PC-3 (cell line): ENCODE measurements around the gene EPHB3. TPM values are rescaled to one million over a fixed set of nuclear protein-coding genes. Genes with fewer than 3 reads are reported as not detected.

ENCODE experiments used
- ATAC-seq: fragments of 200-7000 bp; cut with Tn5 transposase; 2 replicates; pipeline ENCODE4 v1.9.1; 2020; ENCODE audit warnings: mild to moderate bottlenecking, moderate library complexity
- BruUV-seq: library from RNA; stranded (reverse); fragments of 400-500 nt; replicated peaks from 2 replicates; lab custom pipeline; 2021; lab: Mats Ljungman, UMichigan
- CTCF ChIA-PET: fragments of 300-600 bp; sonication (Branson Sonifier 250); formaldehyde crosslinking; loops from one replicate; lab custom pipeline; 2022; ENCODE audit warnings: antibody characterized with exemption; lab: Charles Lee
- POLR2A ChIA-PET: fragments of 300-600 bp; sonication (Branson Sonifier 250); formaldehyde crosslinking; loops from one replicate; lab custom pipeline; 2022; ENCODE audit warnings: antibody characterized with exemption; ENCODE audit not compliant: unreplicated experiment; lab: Charles Lee
- DNase-seq: peaks from one replicate; pipeline ENCODE4 v3.0.0-alpha.2; 2015
- H2AFZ ChIP-seq: fragments of 300-600 bp; sonication (generic); 2 replicates; pipeline ENCODE4 v1.6.0; 2016; ENCODE audit warnings: antibody characterized with exemption, low read length
- H3F3A ChIP-seq: fragments of 300-600 bp; sonication (generic); one replicate; pipeline ENCODE4 v1.6.0; 2017; ENCODE audit warnings: antibody characterized with exemption, low read length, control low read depth, mild to moderate bottlenecking; ENCODE audit not compliant: unreplicated experiment
- H3K27ac ChIP-seq: fragments of 300-600 bp; sonication (generic); 2 replicates; pipeline ENCODE4 v1.5.1; 2016; ENCODE audit warnings: mild to moderate bottlenecking, low read length
- H3K27me3 ChIP-seq: fragments of 300-600 bp; sonication (generic); 2 replicates; pipeline ENCODE4 v1.6.1; 2016; ENCODE audit warnings: low read length, mixed read lengths
- H3K36me3 ChIP-seq: fragments of 300-600 bp; sonication (generic); 2 replicates; pipeline ENCODE4 v1.6.1; 2016; ENCODE audit warnings: low read depth, mixed run types, low read length, mixed read lengths
- H3K4me1 ChIP-seq: fragments of 300-600 bp; sonication (generic); 2 replicates; pipeline ENCODE4 v1.5.1; 2016; ENCODE audit warnings: low read length; ENCODE audit not compliant: insufficient read depth
- H3K4me2 ChIP-seq: fragments of 300-600 bp; sonication (generic); 2 replicates; pipeline ENCODE4 v1.6.0; 2016; ENCODE audit warnings: low read length
- H3K4me3 ChIP-seq: fragments of 300-600 bp; sonication (generic); 2 replicates; pipeline ENCODE4 v1.5.1; 2016; ENCODE audit warnings: mild to moderate bottlenecking, low read length, mixed read lengths
- H3K79me2 ChIP-seq: fragments of 300-600 bp; sonication (generic); 2 replicates; pipeline ENCODE4 v1.6.1; 2017; ENCODE audit warnings: low read length, mixed read lengths
- H3K9ac ChIP-seq: fragments of 300-600 bp; sonication (generic); 2 replicates; pipeline ENCODE4 v1.6.0; 2016; ENCODE audit warnings: mild to moderate bottlenecking, low read length
- H3K9me2 ChIP-seq: fragments of 300-600 bp; sonication (generic); replicated peaks from 2 replicates; pipeline ENCODE4 v1.6.1; 2016; ENCODE audit warnings: mixed run types, low read length, mixed read lengths
- H3K9me3 ChIP-seq: fragments of 300-600 bp; sonication (generic); 2 replicates; pipeline ENCODE4 v1.6.1; 2016; ENCODE audit warnings: low read length, mixed read lengths
- H4K20me1 ChIP-seq: fragments of 300-600 bp; sonication (generic); 2 replicates; pipeline ENCODE4 v1.6.1; 2016; ENCODE audit warnings: low read length, mixed read lengths
- CTCF ChIP-seq: fragments of 300-600 bp; sonication (generic); conservative IDR thresholded peaks from 2 replicates; pipeline ENCODE4 v1.5.1; 2017; ENCODE audit warnings: antibody characterized with exemption, low read depth, mild to moderate bottlenecking, low read length
- EZH2 ChIP-seq: fragments of 300-600 bp; sonication (generic); IDR thresholded peaks from one replicate; pipeline ENCODE4 v1.6.1; 2017; ENCODE audit warnings: antibody characterized with exemption, mild to moderate bottlenecking, low read length; ENCODE audit not compliant: unreplicated experiment
- EZH2phosphoT487 ChIP-seq: fragments of 300-600 bp; sonication (generic); IDR thresholded peaks from 2 replicates; pipeline ENCODE4 v1.6.1; 2018; ENCODE audit warnings: mild to moderate bottlenecking, antibody characterized with exemption, low read length, borderline replicate concordance
- intact Hi-C: fragments of 100-400 bp; cut with micrococcal nuclease; formaldehyde crosslinking; loops from 2 replicates; pipeline ENCODE4 v1.9.0; 2023
- total RNA-seq: library from RNA; depleted of rRNA; stranded (reverse); fragments of >200 nt; gene quantifications from 2 replicates; pipeline ENCODE4 v1.2.3, GENCODE V29; 2014

The EPHB3 gene
- total RNA-seq, 1 experiment from 2014 or later, result 18.2 TPM

- Histone ChIP-seq H3K27ac (no peak overlapping the region), H3K9me3 (no peaks in the 10 kb centered on the region), H3F3A (no peaks in the 10 kb centered on the region), H3K4me3 (no peak overlapping the region), H3K4me2 (no peak overlapping the region), H4K20me1 (no peaks in the 10 kb centered on the region), H3K9me2 (no peaks in the 10 kb centered on the region), H2AFZ (no peak overlapping the region), H3K79me2 (no peaks in the 10 kb centered on the region), H3K36me3 (no peaks in the 10 kb centered on the region), H3K9ac (no peak overlapping the region), H3K4me1 (peaks cover 5% of the 10 kb centered on the region; the same call in 1 of the 2 replicates), H3K27me3 (peaks cover 62% of the 10 kb centered on the region)
- ChIA-PET POLR2A (interaction anchor here (0.6 kb wide), 1 partner anchor 37 kb away, joined by 3 read pairs; the partner anchor contains the start of gene EPHB3), CTCF (no interaction called here)
- no TSS peak for BruUV-seq
- DNase-seq, result peak; percentile 51
- intact Hi-C loops, result no loop called here
- no peak for TF ChIP-seq CTCF
- TF ChIP-seq EZH2, result no peak
- no peak for TF ChIP-seq EZH2phosphoT487
- peak; percentile 84 for ATAC-seq
Observed at GRCh38 chr3:184523825-184524615, 37.6 kb upstream of the EPHB3 start.

GRCh38 chr3:184524981-184525336 lies 36.6 kb upstream of the EPHB3 start:
- POLR2A ChIA-PET, result interaction anchor here (0.6 kb wide), 1 partner anchor 36 kb away, joined by 3 read pairs; the partner anchor contains the start of gene EPHB3
- H3K27ac ChIP-seq, result no peak overlapping the region

More at GRCh38 chr3:184524981-184525336, 36.6 kb upstream of the EPHB3 start:
- no peaks in the 10 kb centered on the region for H3K36me3 ChIP-seq
- no peaks in the 10 kb centered on the region for H3K9me2 ChIP-seq
- no peaks in the 10 kb centered on the region for H4K20me1 ChIP-seq
- no peak for TF ChIP-seq EZH2
- no peak for TF ChIP-seq CTCF
- TF ChIP-seq EZH2phosphoT487, result no peak
- no peaks in the 10 kb centered on the region for H3F3A ChIP-seq
- peaks cover 63% of the 10 kb centered on the region for H3K27me3 ChIP-seq
- CTCF ChIA-PET, result no interaction called here
- H3K4me2 ChIP-seq, result peak overlapping the region; percentile 76
- no peaks in the 10 kb centered on the region for H3K9me3 ChIP-seq
- no peak overlapping the region for H3K9ac ChIP-seq
- H3K4me3 ChIP-seq, result peak overlapping the region; percentile 59
- no peaks in the 10 kb centered on the region for H3K79me2 ChIP-seq
- peaks cover 5% of the 10 kb centered on the region; the same call in 1 of the 2 replicates for H3K4me1 ChIP-seq
- H2AFZ ChIP-seq, result peak overlapping the region; percentile 66
- no TSS peak for BruUV-seq
- intact Hi-C loops, result no loop called here
- DNase-seq, result no peak
- peak; percentile 52; the same call in 1 of the 2 replicates for ATAC-seq
